Mesenchymal stem cell (in vitro differentiated cells and primary cell): ENCODE data around the gene MRC2.
A peak's percentile ranks its signal among the peaks of the same experiment; 100 is the strongest.
"Not testable (repeated sequence)": the region's sequence is repeated elsewhere in the genome, so short reads cannot be mapped to it uniquely, and the experiment has no call there.

ENCODE experiments used
- DNase-seq: peaks from one replicate; pipeline ENCODE4 v3.0.0-alpha.2; 2013
- H2AFZ ChIP-seq: one replicate; pipeline ENCODE4 v1.6.1; 2013; ENCODE audit warnings: low read depth, mild to moderate bottlenecking, control low read depth, inconsistent platforms, low read length, moderate library complexity
- H2AK5ac ChIP-seq: 2 replicates; pipeline ENCODE4 v1.6.1; 2013; ENCODE audit warnings: low read length, moderate library complexity, mild to moderate bottlenecking, inconsistent platforms; ENCODE audit not compliant: severe bottlenecking
- H2BK120ac ChIP-seq: one replicate; pipeline ENCODE4 v1.6.1; 2013; ENCODE audit warnings: low read depth, mild to moderate bottlenecking, inconsistent platforms, low read length, moderate library complexity
- H2BK12ac ChIP-seq, 2 experiments: one replicate each; pipeline ENCODE4 v1.6.1; 2013; ENCODE audit warnings: inconsistent platforms in 2 of 2, low read length in 2 of 2, mild to moderate bottlenecking in 2 of 2, moderate library complexity in 2 of 2, control low read depth in 1 of 2
- H2BK15ac ChIP-seq: one replicate; pipeline ENCODE4 v1.6.1; 2013; ENCODE audit warnings: mild to moderate bottlenecking, low read depth, inconsistent platforms; ENCODE audit not compliant: poor library complexity, severe bottlenecking
- H2BK5ac ChIP-seq: 2 replicates; pipeline ENCODE4 v1.6.1; 2013; ENCODE audit warnings: low read depth, mild to moderate bottlenecking, low read length, control low read depth, inconsistent platforms; ENCODE audit not compliant: poor library complexity, severe bottlenecking
- H3K14ac ChIP-seq, 2 experiments: one replicate each; pipeline ENCODE4 v1.6.1; 2013; ENCODE audit warnings: inconsistent platforms in 2 of 2, low read length in 2 of 2, control low read depth in 1 of 2, mild to moderate bottlenecking in 1 of 2, moderate library complexity in 1 of 2
- H3K18ac ChIP-seq, 2 experiments: one replicate each; pipeline ENCODE4 v1.6.1; 2013; ENCODE audit warnings: inconsistent platforms in 2 of 2, low read length in 2 of 2, control low read depth in 1 of 2, low read depth in 1 of 2, mild to moderate bottlenecking in 1 of 2
- H3K23ac ChIP-seq, 2 experiments: one replicate each; pipeline ENCODE4 v1.6.1; 2013; ENCODE audit warnings: inconsistent platforms in 2 of 2, low read length in 2 of 2, mild to moderate bottlenecking in 2 of 2, moderate library complexity in 2 of 2, control low read depth in 1 of 2
- H3K27ac ChIP-seq: 2 replicates; pipeline ENCODE4 v1.5.1; 2013; ENCODE audit warnings: mild to moderate bottlenecking, moderate library complexity, low read length, control low read depth, inconsistent platforms; ENCODE audit not compliant: poor library complexity, severe bottlenecking
- H3K27me3 ChIP-seq, 2 experiments: 2 replicates each; pipeline versions ENCODE4 v1.6.1 to v1.7.0; 2013; ENCODE audit warnings: low read length in 2 of 2, mild to moderate bottlenecking in 2 of 2, moderate library complexity in 2 of 2, control low read depth in 1 of 2, inconsistent platforms in 1 of 2; ENCODE audit not compliant: control insufficient read depth in 1 of 2, insufficient read depth in 1 of 2
- H3K36me3 ChIP-seq, 2 experiments: 2 replicates each; pipeline versions ENCODE4 v1.6.1 to v1.7.0; 2013; ENCODE audit warnings: low read length in 2 of 2, control low read depth in 1 of 2, inconsistent platforms in 1 of 2, low read depth in 1 of 2, mild to moderate bottlenecking in 1 of 2; ENCODE audit not compliant: insufficient read depth in 2 of 2, control insufficient read depth in 1 of 2
- H3K4ac ChIP-seq, 2 experiments: one replicate each; pipeline ENCODE4 v1.6.1; 2013; ENCODE audit warnings: inconsistent platforms in 2 of 2, low read length in 2 of 2, mild to moderate bottlenecking in 2 of 2, moderate library complexity in 2 of 2, control low read depth in 1 of 2, low read depth in 1 of 2
- H3K4me1 ChIP-seq: 2 replicates; pipeline ENCODE4 v1.6.1; 2013; ENCODE audit warnings: low read depth, low read length, control low read depth; ENCODE audit not compliant: control insufficient read depth, insufficient read depth
- H3K4me2 ChIP-seq: 2 replicates; pipeline ENCODE4 v1.6.1; 2013; ENCODE audit warnings: low read length, mild to moderate bottlenecking, inconsistent platforms; ENCODE audit not compliant: poor library complexity, severe bottlenecking
- H3K4me3 ChIP-seq, 2 experiments: 2 replicates each; pipeline versions ENCODE4 v1.5.1 to v1.7.0; 2013; ENCODE audit warnings: low read length in 2 of 2, mild to moderate bottlenecking in 2 of 2, control low read depth in 1 of 2, low read depth in 1 of 2; ENCODE audit not compliant: insufficient read depth in 1 of 2
- H3K79me1 ChIP-seq: replicated peaks from 2 replicates; pipeline ENCODE4 v1.6.1; 2013; ENCODE audit warnings: mild to moderate bottlenecking, control low read depth, low read length, inconsistent platforms; ENCODE audit not compliant: poor library complexity, severe bottlenecking
- H3K9ac ChIP-seq: 2 replicates; pipeline ENCODE4 v1.7.0; 2013; ENCODE audit warnings: mild to moderate bottlenecking, low read length, moderate library complexity
- H3K9me3 ChIP-seq: 2 replicates; pipeline ENCODE4 v1.7.0; 2013; ENCODE audit warnings: mild to moderate bottlenecking, low read length; ENCODE audit not compliant: control insufficient read depth
- H4K8ac ChIP-seq: one replicate; pipeline ENCODE4 v1.6.1; 2013; ENCODE audit warnings: inconsistent platforms, mild to moderate bottlenecking, low read length, moderate library complexity
- H4K91ac ChIP-seq: one replicate; pipeline ENCODE4 v1.6.1; 2013; ENCODE audit warnings: mild to moderate bottlenecking, low read length, inconsistent platforms
- WGBS: methylation state at CpG from one replicate; pipeline ENCODE4 v1.1.7; 2013; ENCODE audit warnings: mixed read lengths; 5-methylcytosine and 5-hydroxymethylcytosine counted together

Gene MRC2

GRCh38 chr17:62691589-62691915 lies 64.1 kb downstream of the MRC2 start:
- not testable (repeated sequence) for H3K14ac ChIP-seq, H4K8ac ChIP-seq, H3K9ac ChIP-seq, H4K91ac ChIP-seq, H3K27me3 ChIP-seq, H3K9me3 ChIP-seq, H3K4me2 ChIP-seq, DNase-seq, H3K18ac ChIP-seq, H2BK5ac ChIP-seq, H3K4me1 ChIP-seq, H2BK120ac ChIP-seq, H2AFZ ChIP-seq, H2BK15ac ChIP-seq, H3K4me3 ChIP-seq, H2AK5ac ChIP-seq, H3K4ac ChIP-seq, H2BK12ac ChIP-seq, H3K23ac ChIP-seq, H3K27ac ChIP-seq
- Histone ChIP-seq H3K79me1 (peaks cover 10% of the 10 kb centered on the region), H3K36me3 (peaks cover 51 to 63% of the 10 kb centered on the region in 2 experiments)
- 97% methylated on average over 5 of the region's 8 CpGs for WGBS

- Histone ChIP-seq H3K79me1 (peaks cover 10% of the 10 kb centered on the region), H2BK15ac (no peak overlapping the region)
Measured at GRCh38 chr17:62692159-62692651, 64.7 kb downstream of the MRC2 start.

GRCh38 chr17:62692721-62693431 lies 65.4 kb downstream of the MRC2 start:
- no peak overlapping the region for H3K4me2 ChIP-seq
- H3K4me1 ChIP-seq: peaks cover 5% of the 10 kb centered on the region
- no peaks in the 10 kb centered on the region for H3K9me3 ChIP-seq
- H2BK15ac ChIP-seq: no peak overlapping the region
- H3K27ac ChIP-seq: no peak overlapping the region
- DNase-seq: peak; percentile 36
- no peak overlapping the region for H2BK5ac ChIP-seq
- H2BK120ac ChIP-seq: no peak overlapping the region
- H2AFZ ChIP-seq: no peak overlapping the region
- H3K36me3 ChIP-seq: peaks cover 44 to 62% of the 10 kb centered on the region in 2 experiments
- no peak overlapping the region for H2BK12ac ChIP-seq
- H3K4ac ChIP-seq: no peak overlapping the region
- H2AK5ac ChIP-seq: no peak overlapping the region
- no peak overlapping the region for H3K9ac ChIP-seq
- H3K23ac ChIP-seq: no peak overlapping the region
- peaks cover 10% of the 10 kb centered on the region for H3K79me1 ChIP-seq
- no peak overlapping the region for H3K4me3 ChIP-seq
- 96% methylated on average over 13 of the region's 14 CpGs for WGBS
- no peak overlapping the region for H3K18ac ChIP-seq
- H3K14ac ChIP-seq: no peak overlapping the region
- H4K91ac ChIP-seq: no peak overlapping the region
- H4K8ac ChIP-seq: no peak overlapping the region
- no peaks in the 10 kb centered on the region for H3K27me3 ChIP-seq

More at GRCh38 chr17:62692159-62692651, 64.7 kb downstream of the MRC2 start:
- H2AK5ac ChIP-seq: no peak overlapping the region
- H3K9ac ChIP-seq: no peak overlapping the region
- H3K27me3 ChIP-seq: no peaks in the 10 kb centered on the region
- peaks cover 5% of the 10 kb centered on the region for H3K4me1 ChIP-seq
- H2AFZ ChIP-seq: no peak overlapping the region
- H3K14ac ChIP-seq: no peak overlapping the region
- no peak overlapping the region for H4K8ac ChIP-seq
- no peak overlapping the region for H3K27ac ChIP-seq
- H3K23ac ChIP-seq: no peak overlapping the region
- H3K9me3 ChIP-seq: no peaks in the 10 kb centered on the region
- H3K4me2 ChIP-seq: no peak overlapping the region
- no peak overlapping the region for H3K4me3 ChIP-seq
- no peak overlapping the region for H2BK120ac ChIP-seq
- H3K4ac ChIP-seq: no peak overlapping the region
- no peak for DNase-seq
- H4K91ac ChIP-seq: no peak overlapping the region
- no peak overlapping the region for H2BK5ac ChIP-seq
- no peak overlapping the region for H2BK12ac ChIP-seq
- peaks cover 47 to 63% of the 10 kb centered on the region in 2 experiments for H3K36me3 ChIP-seq
- 96% methylated on average over 20 of the region's 20 CpGs for WGBS
- no peak overlapping the region for H3K18ac ChIP-seq

GRCh38 chr17:62693616-62694409 lies 66.3 kb downstream of the MRC2 start:
- H3K4me1 ChIP-seq: peaks cover 5% of the 10 kb centered on the region
- no peak overlapping the region for H2BK5ac ChIP-seq
- no peak overlapping the region for H3K18ac ChIP-seq
- no peaks in the 10 kb centered on the region for H3K9me3 ChIP-seq
- 92% methylated on average over 19 of the region's 19 CpGs for WGBS
- H4K8ac ChIP-seq: no peak overlapping the region
- no peak for DNase-seq
- no peak overlapping the region for H2AK5ac ChIP-seq
- peaks cover 2% of the 10 kb centered on the region for H3K79me1 ChIP-seq
- no peak overlapping the region for H3K23ac ChIP-seq
- H2BK120ac ChIP-seq: no peak overlapping the region
- H3K14ac ChIP-seq: no peak overlapping the region
- H3K4ac ChIP-seq: no peak overlapping the region
- peaks cover 35 to 52% of the 10 kb centered on the region in 2 experiments for H3K36me3 ChIP-seq
- H3K4me2 ChIP-seq: no peak overlapping the region
- peak overlapping the region; percentile 22 for H3K9ac ChIP-seq
- H3K4me3 ChIP-seq: no peak overlapping the region
- H2AFZ ChIP-seq: no peak overlapping the region
- no peak overlapping the region for H2BK15ac ChIP-seq
- H3K27ac ChIP-seq: no peak overlapping the region
- no peak overlapping the region for H2BK12ac ChIP-seq
- H4K91ac ChIP-seq: peak overlapping the region; percentile 57
- no peaks in the 10 kb centered on the region for H3K27me3 ChIP-seq
